HTERT RPE-1 (cell line): ENCODE measurements around the gene ARHGEF4.

Experiments
- in situ Hi-C: fragments of 300-500 bp; cut with MboI; formaldehyde crosslinking; loops from 4 replicates; pipeline ENCODE4 v1.14.3; 2020; ENCODE audit warnings: low sequenced_read_pairs

ARHGEF4 gene

DNA sequence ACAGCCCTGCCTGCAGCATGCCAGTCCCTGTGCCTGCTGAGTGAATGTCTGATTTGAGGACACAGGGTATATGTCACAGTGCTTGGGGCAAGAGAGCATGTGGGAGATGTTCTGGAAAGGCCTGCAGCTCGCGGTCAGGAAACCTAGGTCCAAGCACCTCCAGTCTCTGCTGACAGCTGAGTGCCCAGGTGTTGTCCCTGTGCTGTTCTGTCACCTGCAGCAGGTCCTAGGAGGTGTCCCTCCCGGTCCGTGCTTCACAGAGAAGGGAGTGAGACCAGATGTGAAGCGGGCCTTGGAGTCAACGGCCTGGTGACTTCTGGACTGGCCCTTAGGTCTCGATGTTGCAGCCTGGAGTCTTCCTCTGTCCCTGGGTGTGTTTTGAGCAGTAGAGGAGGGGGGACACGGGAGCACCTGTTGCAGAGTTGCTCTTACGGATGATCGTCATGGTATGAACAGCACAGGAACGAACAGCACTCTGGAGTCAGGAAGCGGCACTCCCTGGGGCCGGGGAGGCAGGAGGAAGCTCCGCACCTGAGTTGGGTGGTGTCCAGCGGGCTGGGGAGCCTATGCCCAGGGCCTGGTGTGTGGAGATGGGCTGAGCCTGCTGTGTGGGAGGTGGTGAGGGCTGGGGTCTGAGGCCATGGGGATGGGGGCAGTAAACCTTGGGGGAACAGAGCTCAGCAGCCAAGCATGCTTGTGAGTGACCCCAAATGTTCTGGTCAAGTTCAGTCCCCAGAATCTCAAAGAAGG lies 21.6 kb upstream of the ARHGEF4 start:
- in situ Hi-C loops: no loop called here

DNA sequence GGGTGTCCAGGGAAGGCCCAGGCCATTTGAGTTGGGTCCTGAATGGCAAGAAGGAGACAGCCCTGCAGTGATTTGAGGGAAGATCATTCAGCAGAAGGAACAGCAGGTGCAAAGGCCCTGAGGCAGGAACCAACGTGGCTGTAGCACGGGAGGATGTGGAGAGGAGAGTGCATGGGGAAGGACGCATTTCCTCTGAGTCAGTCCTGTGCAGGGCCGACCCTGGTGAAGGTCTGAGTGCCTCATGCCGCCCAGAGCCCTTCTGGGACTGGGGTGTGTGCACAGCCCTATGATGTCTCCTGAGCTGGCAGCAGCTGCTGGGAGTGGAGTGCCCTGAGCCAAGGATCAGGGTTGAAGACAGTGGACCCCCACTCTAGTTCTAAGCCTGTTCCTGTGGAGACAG lies 17.9 kb upstream of the ARHGEF4 start:
- in situ Hi-C loops: no loop called here

DNA sequence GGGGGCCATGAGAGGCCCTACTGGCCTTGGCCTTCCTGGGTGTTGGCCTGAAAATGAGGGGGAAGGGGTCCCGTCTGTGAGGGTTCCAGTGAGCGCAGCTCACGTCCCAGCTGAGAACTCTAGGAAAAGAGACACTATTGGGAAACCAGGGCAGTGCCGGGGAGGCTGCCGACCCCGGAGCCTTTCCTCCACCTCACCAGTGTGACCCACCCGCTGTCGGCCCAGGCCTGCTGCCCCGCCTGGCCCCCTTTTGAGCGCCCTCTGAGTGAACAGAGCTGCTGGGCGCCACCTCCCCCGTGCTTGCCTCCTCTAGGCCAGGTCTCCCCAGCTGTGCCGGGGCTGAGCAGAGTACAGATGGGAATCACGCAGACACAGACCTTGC lies 17.5 kb upstream of the ARHGEF4 start:
- in situ Hi-C loops: no loop called here

DNA sequence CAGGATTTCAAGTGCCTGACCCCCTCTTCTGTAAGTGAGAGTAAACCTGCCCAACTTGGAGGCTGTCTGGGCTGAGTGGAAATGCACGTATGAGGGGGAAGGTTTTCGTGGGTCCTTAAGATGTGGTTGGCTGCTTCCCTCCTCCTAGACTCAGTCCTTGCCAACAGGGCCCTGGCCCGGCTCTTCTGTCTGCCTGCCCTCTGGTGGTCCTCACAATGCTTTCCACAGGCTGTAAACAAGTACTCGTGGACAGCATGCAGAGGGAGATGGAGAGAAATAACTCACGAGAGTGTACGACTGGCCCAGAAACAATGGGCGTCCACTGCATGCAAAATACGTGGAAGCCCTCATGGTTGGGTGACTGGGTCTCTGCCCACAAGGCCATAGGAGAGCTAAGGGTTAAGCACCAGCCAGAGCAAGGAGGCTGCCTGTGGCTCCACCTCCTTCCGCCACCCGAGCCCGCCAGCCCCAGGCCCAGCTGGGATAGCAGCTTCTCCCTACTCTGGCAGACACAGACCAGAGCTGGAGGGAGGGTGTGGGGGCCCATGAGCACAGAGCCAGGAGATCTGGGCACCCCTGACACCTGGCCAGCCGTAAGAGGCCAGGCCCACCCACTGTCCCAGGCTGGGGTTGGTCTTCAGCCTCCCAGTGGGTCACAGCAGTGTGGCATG lies 17.0 kb upstream of the ARHGEF4 start:
- in situ Hi-C loops: no loop called here

DNA sequence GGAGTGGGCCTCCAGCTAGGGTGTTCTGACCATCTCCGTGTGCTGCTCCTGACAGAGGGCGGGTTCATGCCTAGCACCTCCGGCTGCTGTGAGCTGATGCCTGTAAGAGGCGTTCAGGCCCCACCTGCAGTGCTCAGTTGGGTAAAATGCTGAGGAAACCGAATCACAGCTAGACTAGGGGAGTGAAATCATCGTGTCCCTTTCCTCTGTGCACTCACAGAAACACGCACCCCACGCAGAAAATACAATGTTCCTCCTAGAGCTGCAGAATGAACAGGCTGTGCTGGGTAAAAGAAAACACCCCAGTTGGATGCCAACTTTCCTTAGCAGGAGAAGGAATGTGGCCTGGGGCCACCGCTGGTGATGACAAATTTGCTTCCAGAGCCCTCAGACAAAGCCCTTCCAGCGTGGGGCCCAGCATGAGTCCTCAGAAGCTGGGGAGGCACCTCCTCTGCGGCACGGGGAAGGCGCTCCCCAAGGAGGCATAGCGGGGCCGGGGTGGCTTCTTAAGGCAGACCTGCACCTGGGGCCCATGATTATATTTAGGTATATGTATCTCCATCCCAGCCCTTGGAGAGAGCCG lies 16.3 kb upstream of the ARHGEF4 start:
- in situ Hi-C loops: no loop called here

DNA sequence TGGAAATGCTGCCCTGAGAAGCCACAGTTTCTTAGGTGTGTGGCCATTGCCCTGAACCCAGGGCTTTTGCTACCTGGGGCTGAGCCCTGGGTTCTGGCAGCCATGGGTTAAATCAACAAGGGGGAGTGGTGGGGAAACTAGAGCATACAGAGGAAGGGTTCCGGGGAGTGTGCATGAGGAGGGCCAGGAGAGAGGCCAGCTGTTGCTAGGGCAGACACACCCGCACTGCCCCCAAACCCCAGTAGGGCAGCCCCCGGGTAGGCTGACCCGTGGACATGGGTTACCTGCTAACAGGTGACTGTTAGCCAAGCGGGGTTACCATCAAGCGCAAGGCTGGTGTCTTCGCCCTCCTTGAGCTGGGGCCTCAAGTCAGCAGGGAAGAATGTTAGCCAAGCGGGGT lies 14.8 kb upstream of the ARHGEF4 start:
- in situ Hi-C loops: no loop called here

DNA sequence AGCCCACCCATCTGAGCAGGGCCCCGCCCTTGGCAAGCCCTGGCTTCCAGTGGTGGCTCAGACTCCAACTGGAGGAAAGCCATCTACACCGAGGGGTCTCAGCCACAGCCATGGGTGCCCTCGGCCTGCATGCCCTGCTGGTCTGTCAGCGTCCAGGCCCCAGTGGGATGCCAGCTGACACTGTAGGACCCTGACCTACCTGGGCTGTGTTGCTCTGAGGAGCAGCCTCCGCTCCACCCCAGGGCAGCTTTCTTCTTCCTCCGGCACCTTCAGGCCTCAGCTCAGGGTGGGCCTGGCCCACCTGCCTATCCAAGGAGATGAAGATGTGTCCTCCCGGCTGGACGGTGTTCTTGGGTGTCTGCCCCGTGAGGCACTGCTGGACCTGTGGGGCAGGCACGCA lies 13.9 kb upstream of the ARHGEF4 start:
- in situ Hi-C loops: no loop called here

DNA sequence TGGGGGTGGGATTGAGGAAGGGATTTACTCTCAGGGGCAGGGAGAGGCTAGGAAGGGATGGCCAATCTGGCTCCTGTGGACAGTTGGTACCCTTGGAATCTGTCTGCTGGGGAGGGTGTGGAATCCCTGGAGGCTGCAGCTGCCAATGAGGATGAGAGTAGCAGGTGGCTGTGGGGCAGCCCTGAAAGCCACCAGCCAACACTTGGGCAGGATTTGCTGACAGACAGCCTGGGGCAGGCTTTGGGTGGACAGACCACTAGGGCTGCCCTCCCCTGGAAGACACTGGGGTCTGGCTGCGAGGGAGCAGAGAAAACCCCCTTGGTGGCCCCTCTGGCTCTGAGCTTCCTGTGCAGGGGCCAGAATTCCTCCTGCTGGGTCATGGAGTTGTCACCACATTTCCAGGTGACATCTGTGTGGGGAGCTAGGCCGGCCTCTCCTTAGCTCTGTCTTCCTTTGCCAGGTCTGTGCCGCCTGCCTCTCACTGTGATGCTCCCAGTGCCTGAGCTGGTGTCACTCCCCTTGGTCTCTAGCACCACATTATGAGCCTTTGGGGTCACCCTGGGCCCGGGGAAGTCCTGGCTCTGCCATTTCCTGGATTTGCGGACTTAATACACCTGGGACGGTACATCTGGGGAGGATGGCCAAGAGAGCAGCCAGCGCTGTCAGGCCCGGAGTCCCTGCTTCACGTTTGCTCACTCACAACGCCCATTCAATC lies 13.4 kb upstream of the ARHGEF4 start:
- in situ Hi-C loops: no loop called here

DNA sequence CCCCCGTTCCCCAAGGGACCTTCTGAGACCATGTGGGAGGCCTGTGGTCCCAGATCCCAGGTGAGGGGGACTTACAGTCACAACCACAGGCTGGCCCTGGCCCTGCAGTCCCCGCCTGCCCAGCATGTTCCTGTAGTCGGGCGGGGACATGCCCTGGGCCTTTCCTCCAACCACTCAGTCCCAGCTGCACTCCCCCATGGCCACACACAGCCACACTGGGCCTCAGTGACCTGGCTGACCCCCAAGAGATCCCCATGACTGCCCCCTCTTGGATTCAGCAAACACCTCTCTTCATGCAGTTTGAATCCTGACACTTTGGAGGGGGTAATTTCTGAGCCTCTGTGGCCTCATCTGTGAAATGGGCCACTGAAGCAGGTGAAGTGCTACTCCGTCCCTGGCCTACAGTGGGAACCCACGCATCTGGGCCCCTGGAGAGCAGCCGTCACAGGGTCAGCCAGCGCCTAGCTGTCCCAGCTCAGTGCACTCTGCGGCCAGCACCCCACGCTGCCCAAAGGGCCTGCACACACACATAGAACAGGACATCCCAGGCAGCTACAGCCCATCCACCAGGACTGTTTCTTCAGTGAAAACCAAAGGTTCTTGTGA lies 12.7 kb upstream of the ARHGEF4 start:
- in situ Hi-C loops: no loop called here

DNA sequence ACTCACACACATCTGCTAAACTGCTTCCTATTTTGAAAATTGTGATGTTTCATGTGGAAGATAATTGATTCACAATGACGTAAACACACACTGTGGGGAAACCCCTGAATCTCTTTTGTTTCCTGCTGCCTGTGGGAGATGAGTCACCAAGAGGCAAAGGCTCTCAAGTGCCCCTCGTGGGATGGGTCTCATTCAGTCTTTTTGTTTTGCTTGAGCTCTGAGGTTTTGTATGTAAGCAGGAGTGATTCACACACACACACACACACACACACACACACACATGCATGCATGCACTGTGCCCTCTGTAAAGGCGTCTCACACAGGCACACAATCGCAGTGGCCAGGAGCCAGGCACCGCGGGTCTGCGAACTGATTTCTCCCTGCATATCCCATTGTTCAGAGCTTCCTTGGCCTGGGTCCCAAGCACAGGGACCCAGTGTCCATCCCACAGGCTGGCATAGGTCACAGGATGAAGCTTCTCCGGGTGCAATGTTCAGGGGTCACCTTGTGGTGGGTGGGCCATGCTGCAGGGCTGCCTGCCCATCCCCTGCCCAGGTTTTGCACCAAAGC lies 12.1 kb upstream of the ARHGEF4 start:
- in situ Hi-C loops: no loop called here

DNA sequence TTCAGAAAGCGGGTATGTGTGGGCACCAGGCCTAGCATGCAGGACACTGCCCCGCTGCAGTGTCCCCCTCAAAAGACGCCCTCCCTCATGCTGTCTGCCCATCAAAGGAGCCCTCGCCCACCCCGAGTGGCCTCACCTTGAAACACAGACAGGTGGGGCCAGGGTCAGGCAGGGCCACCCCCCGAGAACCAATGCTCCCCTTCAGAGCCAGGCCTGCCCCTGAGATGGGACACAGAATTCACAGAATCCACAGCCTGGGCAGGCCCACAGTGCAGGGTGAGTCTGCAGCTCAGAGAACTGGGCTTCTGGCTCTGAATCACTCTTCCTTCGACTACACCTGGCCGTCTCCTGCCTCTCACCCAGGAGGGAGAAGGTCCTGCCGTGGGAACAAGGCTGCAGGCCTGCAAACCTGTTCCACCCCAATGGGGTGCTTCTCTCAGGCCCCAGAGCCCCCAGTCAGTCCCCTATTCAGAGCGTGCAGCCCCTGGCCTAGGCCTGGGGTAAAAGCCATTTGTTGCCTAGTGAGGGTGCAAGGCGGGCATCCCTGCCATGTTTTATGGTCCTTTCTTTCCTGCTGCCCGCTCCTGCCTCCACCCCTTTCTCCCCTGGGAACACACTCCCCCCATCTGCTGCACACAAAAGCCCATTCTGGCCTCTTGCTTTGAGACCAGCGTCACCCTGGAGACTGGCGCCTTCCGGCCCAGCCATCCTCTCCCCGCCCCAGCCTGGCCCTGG lies 11.3 kb upstream of the ARHGEF4 start:
- in situ Hi-C loops: no loop called here

DNA sequence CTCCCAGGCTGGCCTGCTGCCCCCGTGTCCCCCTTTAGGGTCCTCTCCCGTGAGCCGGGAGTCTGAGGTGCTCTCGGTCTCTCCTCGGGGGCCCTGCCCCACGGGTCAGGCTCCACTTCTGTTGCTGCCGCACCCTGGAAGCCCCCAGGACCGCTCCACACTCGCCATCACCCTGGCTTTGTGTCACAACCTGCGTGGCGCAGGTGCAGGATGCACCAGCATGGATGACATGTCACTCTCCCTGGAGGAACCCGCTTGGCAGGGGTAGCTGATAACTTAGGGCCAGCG lies 10.8 kb upstream of the ARHGEF4 start:
- in situ Hi-C loops: no loop called here

DNA sequence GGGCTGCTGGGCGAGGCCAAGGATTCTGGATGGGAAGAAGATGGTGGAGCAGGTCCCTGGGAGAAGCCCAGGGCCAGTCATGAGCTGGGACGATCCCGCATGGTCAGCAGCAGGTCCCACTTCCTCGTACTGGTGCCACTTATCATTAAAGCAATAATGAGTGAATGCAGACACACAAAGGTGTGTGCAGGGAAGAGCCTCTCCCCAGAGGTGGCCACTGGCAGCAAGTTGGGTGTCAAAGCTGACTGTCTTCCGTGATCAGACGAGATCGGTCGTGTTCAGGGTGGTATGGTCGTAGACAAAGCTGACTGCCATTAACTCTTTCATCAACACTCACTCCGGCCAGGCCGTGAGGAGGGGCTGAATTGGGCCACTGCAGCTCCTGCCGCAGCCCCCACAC lies 10.3 kb upstream of the ARHGEF4 start:
- in situ Hi-C loops: no loop called here

DNA sequence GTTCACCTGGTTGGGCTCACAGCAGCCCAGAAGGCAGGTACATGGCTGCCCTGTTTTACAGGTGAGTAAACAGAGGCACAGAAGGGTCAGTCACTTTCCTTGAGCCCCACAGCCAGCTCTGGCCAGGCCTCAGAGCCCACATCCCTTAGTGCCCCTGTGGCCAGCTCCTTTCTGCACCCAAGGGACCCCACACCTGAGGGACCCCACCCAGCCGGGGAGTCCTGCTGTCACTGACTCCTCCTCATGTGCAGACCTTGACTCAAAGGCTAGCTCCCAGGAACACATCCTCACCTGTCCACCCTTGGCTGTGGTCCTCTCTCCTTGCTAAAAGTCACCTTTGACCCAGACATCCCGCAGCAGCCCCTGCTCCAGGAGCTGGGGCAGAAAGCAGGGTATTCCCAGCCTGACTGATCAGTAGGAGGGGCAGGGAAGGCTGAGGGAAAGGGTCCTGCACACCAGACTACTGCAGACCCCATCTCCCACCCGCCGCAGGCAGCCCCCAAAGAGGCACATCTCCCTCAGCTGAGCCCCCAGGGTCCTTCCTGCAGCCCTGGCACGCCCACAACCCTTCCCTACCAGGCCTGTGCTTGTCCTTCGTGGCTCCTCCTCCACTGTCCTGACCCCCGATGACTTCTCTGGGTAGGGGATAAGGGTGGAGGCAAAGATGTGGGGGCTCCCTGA lies 9.8 kb upstream of the ARHGEF4 start:
- in situ Hi-C loops: no loop called here

DNA sequence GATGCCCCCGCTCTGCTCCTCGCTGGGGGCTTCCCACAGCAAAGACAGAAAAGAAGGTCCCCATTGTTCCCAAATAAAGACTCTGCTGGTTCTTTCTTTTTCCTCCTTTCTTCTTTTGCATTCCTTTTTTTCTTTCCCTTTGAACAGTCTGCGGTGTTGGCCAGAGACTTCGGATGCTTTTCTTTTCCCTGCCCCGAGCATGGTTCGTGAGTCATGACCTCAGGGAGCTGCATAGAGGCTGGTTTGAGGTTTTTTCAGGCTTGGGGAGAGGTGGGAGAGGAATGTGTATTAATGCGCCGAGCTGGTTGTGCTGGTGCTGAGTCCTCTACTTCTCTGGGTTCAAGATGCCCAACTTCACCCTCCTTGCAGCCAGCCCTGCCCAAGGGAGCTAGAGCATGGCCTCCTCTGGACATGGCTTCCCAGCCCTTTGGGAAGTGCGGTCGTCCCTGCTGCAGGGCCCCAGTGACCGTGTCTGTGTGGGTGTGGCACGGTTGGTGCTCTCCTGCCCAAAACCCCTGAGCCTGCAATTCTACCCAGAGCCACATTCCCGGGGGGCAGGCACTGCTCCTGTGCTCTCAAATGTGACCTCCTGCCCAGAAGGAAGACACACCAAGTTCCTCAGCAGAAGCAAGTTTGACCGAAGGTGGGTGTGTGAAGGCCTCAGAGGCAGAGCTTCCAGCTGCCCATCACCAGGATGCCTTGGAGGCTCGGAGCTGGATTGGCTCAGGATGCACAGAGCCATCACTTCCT lies 9.0 kb upstream of the ARHGEF4 start:
- in situ Hi-C loops: no loop called here

DNA sequence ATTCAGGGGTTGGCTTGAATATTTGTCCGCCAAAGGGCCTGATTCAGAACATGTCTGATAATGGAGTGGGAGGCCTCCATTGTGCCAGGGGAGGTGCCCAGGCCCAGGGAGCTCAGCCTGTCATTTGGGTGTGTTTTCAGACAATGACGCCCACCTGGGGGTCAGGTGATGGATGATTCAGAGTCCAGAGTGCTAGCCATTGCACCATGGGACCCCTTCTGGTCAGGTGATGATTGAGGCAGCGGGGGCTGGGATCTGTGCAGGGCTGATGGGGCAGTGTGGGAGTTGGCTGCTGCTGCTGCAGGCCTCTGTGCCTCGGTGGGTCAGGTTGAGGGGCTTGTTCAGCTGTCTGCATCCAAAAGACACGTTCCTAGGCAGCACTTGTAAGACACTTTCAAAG lies 8.3 kb upstream of the ARHGEF4 start:
- in situ Hi-C loops: no loop called here

DNA sequence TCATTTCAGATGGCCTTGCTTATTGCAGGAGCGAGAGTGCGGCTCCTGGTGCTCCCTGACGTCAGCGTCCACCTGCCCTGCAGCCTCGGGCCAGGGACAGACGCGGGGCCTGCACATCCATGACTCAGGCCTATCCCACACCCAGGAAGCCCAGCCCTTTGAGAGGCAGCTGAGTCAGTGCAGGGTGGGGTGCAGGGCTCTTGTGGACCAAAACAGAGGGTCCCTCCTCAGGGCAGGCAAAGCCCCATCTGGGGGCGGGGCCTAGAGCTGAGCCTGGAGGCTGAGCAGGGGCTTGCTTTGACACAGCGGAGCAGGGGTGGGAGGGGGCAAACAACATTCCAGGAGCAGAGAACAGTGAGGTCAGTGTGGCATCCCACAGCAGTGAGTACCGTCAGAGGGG lies 7.7 kb upstream of the ARHGEF4 start:
- in situ Hi-C loops: no loop called here

DNA sequence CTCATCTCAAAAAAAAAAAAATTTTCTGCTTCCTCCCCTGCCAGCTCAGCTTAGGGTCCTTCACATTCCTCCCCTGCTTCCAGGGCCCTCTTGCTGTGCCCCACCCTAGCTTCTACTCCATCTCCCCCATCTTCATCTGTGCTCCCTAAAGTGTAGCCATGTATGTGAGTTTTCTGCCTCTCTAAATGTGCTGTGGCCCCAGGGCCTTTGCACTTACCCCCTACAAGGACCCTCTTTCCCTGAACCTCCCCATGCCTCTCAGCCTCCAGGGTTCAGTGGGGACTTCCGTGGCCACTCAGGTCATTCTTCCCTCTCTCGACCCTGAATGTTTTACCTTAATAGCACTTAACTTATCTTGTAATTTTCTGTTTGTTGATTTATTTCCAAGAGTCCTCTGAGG lies 6.2 kb upstream of the ARHGEF4 start:
- in situ Hi-C loops: no loop called here

DNA sequence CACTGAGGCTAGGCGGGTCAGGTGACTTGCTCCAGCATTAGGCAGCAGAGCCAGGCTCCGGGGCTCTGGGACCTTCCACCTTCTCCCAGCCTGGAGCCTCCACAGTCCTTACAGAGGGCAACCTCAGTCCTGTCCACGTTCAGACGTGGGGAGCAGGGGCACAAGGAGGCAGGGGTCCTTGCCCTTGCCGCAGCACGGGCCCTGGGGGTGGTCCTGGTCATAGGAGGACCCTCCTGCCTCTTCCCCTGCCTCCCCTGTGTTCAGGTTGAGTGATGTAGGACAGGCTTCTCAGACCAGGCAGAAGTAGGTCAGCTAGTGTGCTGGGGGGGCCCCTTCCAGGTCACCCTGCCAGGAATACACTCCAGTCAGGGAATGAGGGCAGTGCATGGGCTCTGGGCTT lies 5.4 kb upstream of the ARHGEF4 start:
- in situ Hi-C loops: no loop called here
